HepG2 (cell line): ENCODE measurements around the gene RNPC3. TPM values are rescaled to one million over a fixed set of nuclear protein-coding genes. Genes with fewer than 3 reads are reported as not detected.

ENCODE experiments used
- AGO1 ChIP-seq: fragments of 200-400 bp; formaldehyde crosslinking; IDR thresholded peaks from 2 replicates; pipeline ENCODE4 v1.6.1; 2017; ENCODE audit warnings: mild to moderate bottlenecking, low read depth, low read length, moderate library complexity; ENCODE audit not compliant: poor library complexity, severe bottlenecking
- ASH2L ChIP-seq: fragments of 300-600, 200-600 bp; sonication (generic); IDR thresholded peaks from 2 replicates; pipeline ENCODE4 v1.7.0; 2017; ENCODE audit warnings: low read depth, mild to moderate bottlenecking, moderate library complexity, mixed read lengths, low read length; ENCODE audit not compliant: insufficient read length
- CEBPG ChIP-seq: IDR thresholded peaks from 2 replicates; pipeline ENCODE4 v1.6.1; 2016
- ELF3 ChIP-seq: IDR thresholded peaks from 2 replicates; pipeline ENCODE4 v1.6.1; 2016; ENCODE audit warnings: missing genetic modification reagents, missing compliant biosample characterization
- ESRRA ChIP-seq: sonication (generic); formaldehyde crosslinking; IDR thresholded peaks from 2 replicates; pipeline ENCODE4 v1.5.1; 2020; ENCODE audit warnings: mild to moderate bottlenecking, low read depth, missing genetic modification reagents
- HINFP ChIP-seq: sonication (generic); formaldehyde crosslinking; IDR thresholded peaks from 2 replicates; pipeline ENCODE4 v1.4.0; 2020; ENCODE audit warnings: low read depth, mild to moderate bottlenecking, missing genetic modification reagents
- KLF13 ChIP-seq: sonication (generic); formaldehyde crosslinking; IDR thresholded peaks from 2 replicates; pipeline ENCODE4 v1.4.0; 2020; ENCODE audit warnings: mild to moderate bottlenecking, missing genetic modification reagents
- RFX3 ChIP-seq: IDR thresholded peaks from 2 replicates; pipeline ENCODE4 v1.6.1; 2016; ENCODE audit warnings: missing biosample characterization, missing genetic modification reagents
- TCF7 ChIP-seq: sonication (generic); IDR thresholded peaks from 2 replicates; pipeline ENCODE4 v1.6.1; 2016; ENCODE audit warnings: antibody characterized with exemption, low read depth
- TGIF2 ChIP-seq: IDR thresholded peaks from 2 replicates; pipeline ENCODE4 v1.6.1; 2016; ENCODE audit warnings: control low read depth, missing compliant biosample characterization
- XRCC5 ChIP-seq: fragments of 200-400 bp; formaldehyde crosslinking; optimal IDR thresholded peaks from 2 replicates; pipeline ENCODE3; 2017; ENCODE audit warnings: mild to moderate bottlenecking, low read length
- ZNF281 ChIP-seq: sonication (generic); formaldehyde crosslinking; IDR thresholded peaks from 2 replicates; pipeline ENCODE4 v1.4.0; 2020; ENCODE audit warnings: missing genetic modification reagents, borderline replicate concordance
- ZNF33B ChIP-seq: sonication (generic); formaldehyde crosslinking; IDR thresholded peaks from 2 replicates; pipeline ENCODE4 v1.5.1; 2020; ENCODE audit warnings: mild to moderate bottlenecking, missing genetic modification reagents
- ZNF574 ChIP-seq: sonication (generic); formaldehyde crosslinking; IDR thresholded peaks from 2 replicates; pipeline ENCODE4 v1.4.0; 2020; ENCODE audit warnings: missing genetic modification reagents
- ZNF678 ChIP-seq: sonication (generic); formaldehyde crosslinking; IDR thresholded peaks from 2 replicates; pipeline ENCODE4 v1.4.0; 2020; ENCODE audit warnings: mild to moderate bottlenecking, missing genetic modification reagents
- ZNF749 ChIP-seq: sonication (generic); formaldehyde crosslinking; IDR thresholded peaks from 2 replicates; pipeline ENCODE4 v1.8.0; 2022; ENCODE audit warnings: mild to moderate bottlenecking, missing genetic modification reagents, moderate library complexity, borderline replicate concordance
- ZNF777 ChIP-seq: sonication (generic); formaldehyde crosslinking; IDR thresholded peaks from 2 replicates; pipeline ENCODE4 v1.4.0; 2020; ENCODE audit warnings: missing genetic modification reagents
- ZSCAN12 ChIP-seq: sonication (generic); formaldehyde crosslinking; IDR thresholded peaks from 2 replicates; pipeline ENCODE4 v1.9.0; 2021; ENCODE audit warnings: mild to moderate bottlenecking, missing genetic modification reagents
- ZXDC ChIP-seq: sonication (generic); formaldehyde crosslinking; IDR thresholded peaks from 2 replicates; pipeline ENCODE4 v1.5.0; 2020; ENCODE audit warnings: mild to moderate bottlenecking, missing genetic modification reagents
- ZZZ3 ChIP-seq: sonication (generic); formaldehyde crosslinking; IDR thresholded peaks from 2 replicates; pipeline ENCODE4 v1.4.0; 2020; ENCODE audit warnings: missing genetic modification reagents, mild to moderate bottlenecking, borderline replicate concordance
- polyA plus RNA-seq, 8 experiments: library from polyadenylated mRNA; depleted of rRNA in 3 of 8; stranded (reverse) in 7 of 8; unstranded in 1 of 8; fragments of >200 nt; fragmentation: Illumina TruSeq in 4 of 8; extraction: Trizol in 4 of 8; gene quantifications; 2 replicates each; pipeline versions ENCODE4 v1.2.1 to v1.2.3, GENCODE V29; 2011 to 2016; ENCODE audit warnings: low read depth in 4 of 8, missing spikeins in 1 of 8, mixed read lengths in 1 of 8; ENCODE audit not compliant: insufficient read depth in 1 of 8
- total RNA-seq, 5 experiments: library from RNA; depleted of rRNA; stranded (reverse); fragments of >200 nt; fragmentation: Illumina TruSeq; extraction: Trizol; gene quantifications; 2 replicates each; pipeline ENCODE4 v1.2.3, GENCODE V29; 2016; ENCODE audit warnings: low read depth in 1 of 5

The RNPC3 gene
- total and polyA plus RNA-seq, 2 of the 13 experiments (the other 11 are each of a cell fraction or from before 2014, with no cell fraction given), result 9.1 to 22.1 TPM

GRCh38 chr1:103525607-103526507, at the start of gene RNPC3 (continued):
- TF ChIP-seq ZNF574 (CRISPR knock-in tag), result peak; percentile 19; the same call in 1 of the 2 replicates
- no peak for TF ChIP-seq HINFP (CRISPR knock-in tag)
- no peak; the same call in 1 of the 2 replicates for TF ChIP-seq ZSCAN12
- TF ChIP-seq TGIF2, result no peak
- no peak for TF ChIP-seq ZNF777 (CRISPR knock-in tag)
- 0 out of 2 replicates have a peak, but pooled peaks have one; percentile 21 for TF ChIP-seq ZNF33B (CRISPR knock-in tag)
- peak; percentile 92 for TF ChIP-seq ELF3 (CRISPR knock-in tag)
- no peak for TF ChIP-seq ZNF749 (CRISPR knock-in tag)
- TF ChIP-seq ESRRA (CRISPR knock-in tag), result no peak; the same call in 1 of the 2 replicates
- no peak for TF ChIP-seq XRCC5
- TF ChIP-seq ZNF678 (CRISPR knock-in tag), result no peak
- no peak for TF ChIP-seq KLF13
- peak; percentile 2; the same call in 1 of the 2 replicates for TF ChIP-seq CEBPG (CRISPR knock-in tag)
- TF ChIP-seq ZXDC (CRISPR knock-in tag), result no peak
- TF ChIP-seq ZNF281 (CRISPR knock-in tag), result no peak
- no peak for TF ChIP-seq TCF7
- TF ChIP-seq ZZZ3 (CRISPR knock-in tag), result no peak
- no peak for TF ChIP-seq RFX3 (CRISPR knock-in tag)
- peak; percentile 79 for TF ChIP-seq ASH2L
- no peak for TF ChIP-seq AGO1
